ENCODE results near the gene MCF2L2.
"Not testable (repeated sequence)": the region's sequence is repeated elsewhere in the genome, so short reads cannot be mapped to it uniquely, and the experiment has no call there.

Gene MCF2L2

GRCh38 chr3:183443395-183444385 is 15.3 kb upstream of the MCF2L2 start:
- DNase-seq (ENCODE audit: low spot score): no peak

GRCh38 chr3:183442994-183443393 is 14.6 kb upstream of the MCF2L2 start:
- no peak for DNase-seq (ENCODE audit: low spot score)

DNA sequence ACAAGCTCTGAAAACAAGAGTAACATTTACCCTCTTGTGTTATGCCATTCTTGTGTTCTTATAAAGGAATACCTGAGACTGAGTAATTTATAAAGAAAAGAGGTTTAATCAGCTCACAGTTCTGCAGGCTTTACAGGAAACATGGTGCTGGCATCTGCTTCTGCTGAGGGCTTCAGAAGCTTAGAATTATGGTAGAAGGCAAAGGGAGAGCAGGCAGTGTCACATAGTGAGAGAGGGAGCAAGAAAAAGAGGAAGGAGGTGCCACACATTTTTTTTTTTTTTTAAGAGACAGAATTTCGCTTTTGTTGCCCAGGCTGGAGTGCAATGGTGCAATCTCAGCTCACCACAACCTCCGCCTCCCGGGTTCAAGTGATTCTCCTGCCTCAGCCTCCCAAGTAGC is 12.1 kb upstream of the MCF2L2 start:
- DNase-seq (ENCODE audit: low spot score): not testable (repeated sequence)

GRCh38 chr3:183439515-183439914 is 11.1 kb upstream of the MCF2L2 start:
- DNase-seq (ENCODE audit: low spot score): no peak

DNA sequence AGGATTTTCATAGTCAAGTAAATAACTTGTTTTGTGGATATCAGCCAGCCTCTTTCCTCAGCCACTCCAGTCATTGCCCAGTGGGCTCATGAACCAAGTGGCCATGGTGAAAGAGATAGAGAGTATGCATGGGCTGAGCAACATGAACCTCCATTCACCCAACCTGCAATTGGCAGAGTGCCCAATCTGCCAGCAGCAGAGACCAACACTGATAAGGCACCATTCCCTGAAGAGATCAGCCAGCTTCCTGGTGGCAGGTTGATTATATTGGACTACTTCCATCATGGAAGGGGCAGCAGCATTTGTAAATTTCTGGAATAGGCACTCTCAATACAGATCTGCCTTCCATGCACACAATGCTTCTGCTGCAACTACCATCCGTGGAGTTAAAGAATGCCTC is 10.3 kb upstream of the MCF2L2 start:
- DNase-seq (ENCODE audit: low spot score): no peak

- DNase-seq (ENCODE audit: low spot score): no peak
These were observed 9.5 kb upstream of the MCF2L2 start for GRCh38 chr3:183437666-183438564.

DNA sequence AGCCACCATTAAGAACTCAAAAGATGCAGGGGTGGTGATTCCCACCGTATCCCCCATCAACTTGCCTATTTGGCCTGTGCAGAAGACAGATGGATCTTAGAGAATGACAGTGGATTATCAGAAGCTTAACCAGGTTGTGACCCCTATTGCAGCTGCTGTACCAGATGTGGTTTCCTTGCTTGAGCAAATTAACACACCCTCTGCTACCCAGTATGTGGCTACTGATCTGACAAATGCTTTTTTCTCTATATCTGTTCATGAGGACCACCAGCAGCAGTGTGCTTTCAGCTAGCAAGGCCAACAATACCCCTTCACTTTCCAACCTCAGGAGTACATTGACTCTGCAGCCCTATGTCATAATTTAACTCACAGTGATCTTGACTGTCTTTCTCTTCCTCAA is 8.6 kb upstream of the MCF2L2 start:
- DNase-seq (ENCODE audit: low spot score): no peak

GRCh38 chr3:183435661-183436060 is 7.2 kb upstream of the MCF2L2 start:
- no peak for DNase-seq (ENCODE audit: low spot score)

DNA sequence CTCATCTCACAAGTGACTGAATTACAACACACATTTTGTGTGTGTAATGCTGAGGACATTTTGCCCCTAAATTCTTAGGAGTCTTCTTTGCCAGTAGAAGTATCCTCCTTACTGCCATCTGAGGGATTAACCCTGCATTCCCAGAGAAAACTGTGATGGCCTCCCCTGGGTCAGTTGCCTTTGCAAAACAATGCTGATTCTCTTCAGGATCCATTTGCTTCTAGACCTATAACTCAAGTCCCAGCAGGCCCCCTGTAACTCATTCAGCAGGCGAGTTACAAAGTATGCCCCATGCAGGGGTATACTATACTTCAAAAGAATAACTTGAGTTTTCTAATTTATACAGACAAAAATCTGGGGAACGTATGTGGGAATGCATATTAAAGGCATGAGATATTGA is 6.6 kb upstream of the MCF2L2 start:
- no peak for DNase-seq (ENCODE audit: low spot score)

DNA sequence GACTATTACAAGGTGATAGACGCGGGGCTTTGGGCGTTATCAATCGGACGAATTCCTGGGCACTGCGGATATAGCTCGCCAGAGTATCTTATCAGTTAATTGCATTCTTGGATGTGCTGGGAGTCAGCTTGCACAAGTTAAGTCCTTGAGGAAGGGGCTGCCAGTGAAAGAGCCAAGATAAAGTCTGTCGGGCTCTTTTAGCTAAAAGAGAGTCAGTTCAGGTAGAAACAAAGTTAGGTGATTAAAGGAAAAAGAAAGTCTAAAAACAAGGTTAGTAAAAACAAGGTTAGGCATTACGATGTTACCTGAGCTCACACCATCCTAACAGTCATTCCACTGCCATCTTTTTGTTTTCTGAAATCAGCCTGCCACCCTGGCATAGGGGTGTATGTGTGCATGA is 6.1 kb upstream of the MCF2L2 start:
- no peak for DNase-seq (ENCODE audit: low spot score)

DNA sequence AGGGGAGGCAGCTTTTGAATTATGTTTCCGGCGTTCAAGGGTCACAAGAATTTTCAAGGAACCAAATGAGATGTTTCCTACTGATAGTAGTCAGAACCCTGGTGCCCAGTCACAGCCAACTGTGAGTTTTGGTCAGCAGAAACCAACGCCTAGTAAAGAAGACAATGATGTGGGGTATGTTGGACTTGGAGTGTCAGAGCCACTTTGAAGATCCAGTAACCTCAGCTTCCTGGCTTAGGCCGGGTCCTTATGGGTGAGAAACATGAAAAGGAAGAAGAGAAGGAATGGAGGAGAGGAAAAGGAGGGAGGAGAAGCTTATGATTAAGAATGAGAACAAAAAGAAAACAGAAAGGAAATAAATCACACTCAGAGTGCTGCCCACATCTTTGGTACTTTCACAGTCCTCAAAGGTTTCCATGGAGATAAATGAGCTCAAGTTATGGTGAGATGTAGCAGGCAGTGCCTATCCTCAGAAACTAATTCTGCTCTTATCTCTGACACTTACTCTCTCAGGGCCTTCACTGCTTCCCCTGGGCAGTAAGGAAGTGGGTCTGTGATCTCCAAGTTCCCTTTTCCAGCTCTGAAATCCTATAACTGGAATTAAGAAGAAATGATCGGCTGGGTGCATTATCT is 2.0 kb upstream of the MCF2L2 start:
- no peak for DNase-seq (ENCODE audit: low spot score)

- peak; percentile 36 for DNase-seq (ENCODE audit: low spot score)
These were observed 458 bp downstream of the MCF2L2 start for GRCh38 chr3:183427876-183428446.

GRCh38 chr3:183427196-183427875 is 1.1 kb downstream of the MCF2L2 start:
- no peak for DNase-seq (ENCODE audit: low spot score)

GRCh38 chr3:183418807-183419206 is 9.6 kb downstream of the MCF2L2 start:
- DNase-seq (ENCODE audit: low spot score): not testable (repeated sequence)

DNA sequence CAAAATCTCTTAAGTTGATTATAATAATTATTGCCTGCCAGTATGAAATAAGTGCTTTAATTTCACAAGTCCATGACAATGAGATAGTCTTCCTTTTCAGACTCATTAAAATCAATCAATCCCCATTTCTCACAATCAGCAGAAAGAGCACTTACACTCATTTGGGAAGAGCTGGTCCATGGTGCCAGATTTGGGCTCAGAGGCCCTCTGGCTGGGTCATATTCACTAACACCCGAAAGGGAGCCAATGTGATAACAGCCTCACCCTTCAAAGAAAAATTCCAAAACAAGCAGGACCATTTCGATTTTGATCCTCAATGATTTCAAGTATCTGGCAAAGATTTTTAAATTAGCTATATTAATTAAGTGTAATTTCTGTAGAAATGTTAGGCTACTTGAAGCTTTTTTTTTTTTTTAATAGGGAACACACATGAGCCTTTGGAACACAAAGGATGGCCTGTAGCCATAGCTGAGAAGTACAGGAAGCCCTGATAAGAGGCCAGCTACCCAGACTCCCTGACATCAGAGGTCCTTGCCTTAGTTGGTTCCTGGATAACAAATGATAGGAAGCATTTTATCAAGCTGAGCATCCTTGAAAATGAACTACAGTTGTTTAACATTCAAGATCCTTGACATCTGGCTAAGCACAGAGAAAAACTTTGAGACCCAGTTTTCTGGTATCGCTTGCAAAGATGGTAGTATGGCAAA is 17.1 kb downstream of the MCF2L2 start:
- DNase-seq (ENCODE audit: low spot score): no peak

DNA sequence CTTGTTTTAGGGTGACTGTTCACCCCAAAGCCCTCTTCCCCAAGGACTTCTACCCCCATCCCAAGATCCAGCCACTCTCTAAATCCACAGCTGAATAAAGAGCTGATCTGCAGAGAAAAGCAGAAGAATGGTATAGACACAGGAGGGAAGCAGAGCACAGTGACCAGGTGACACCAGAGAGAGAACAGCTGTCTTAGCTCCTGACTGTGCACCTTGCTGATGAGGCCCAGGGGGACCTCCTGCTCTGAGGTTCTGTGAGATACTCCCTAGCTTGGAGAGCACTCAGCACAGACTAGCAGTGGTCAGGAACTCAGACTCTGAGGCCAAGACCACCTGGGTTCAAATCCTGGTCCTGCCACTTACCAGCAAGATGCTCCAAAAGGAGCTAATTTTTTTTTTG is 17.7 kb downstream of the MCF2L2 start:
- no peak for DNase-seq (ENCODE audit: low spot score)

GRCh38 chr3:183410280-183410679 is 18.1 kb downstream of the MCF2L2 start:
- no peak for DNase-seq (ENCODE audit: low spot score)

DNA sequence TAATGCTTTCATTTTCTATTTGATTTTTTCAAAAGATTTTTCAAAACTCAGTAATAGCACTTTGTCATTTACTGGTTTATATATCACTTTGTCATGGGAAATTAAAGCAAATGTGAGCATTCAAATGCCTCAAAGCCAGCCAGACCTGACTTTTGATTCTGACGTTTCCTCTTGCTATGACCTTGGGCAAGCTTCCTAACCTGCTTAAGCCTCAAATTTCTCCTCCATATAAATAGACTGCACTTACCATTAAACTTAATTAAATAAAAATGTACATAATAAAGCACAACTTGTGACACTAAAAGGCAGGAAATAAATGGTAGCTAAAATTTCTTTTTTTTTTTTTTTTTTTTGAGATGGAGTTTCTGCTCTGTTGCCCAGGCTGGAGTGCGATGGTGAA is 19.2 kb downstream of the MCF2L2 start:
- DNase-seq (ENCODE audit: low spot score): no peak

DNA sequence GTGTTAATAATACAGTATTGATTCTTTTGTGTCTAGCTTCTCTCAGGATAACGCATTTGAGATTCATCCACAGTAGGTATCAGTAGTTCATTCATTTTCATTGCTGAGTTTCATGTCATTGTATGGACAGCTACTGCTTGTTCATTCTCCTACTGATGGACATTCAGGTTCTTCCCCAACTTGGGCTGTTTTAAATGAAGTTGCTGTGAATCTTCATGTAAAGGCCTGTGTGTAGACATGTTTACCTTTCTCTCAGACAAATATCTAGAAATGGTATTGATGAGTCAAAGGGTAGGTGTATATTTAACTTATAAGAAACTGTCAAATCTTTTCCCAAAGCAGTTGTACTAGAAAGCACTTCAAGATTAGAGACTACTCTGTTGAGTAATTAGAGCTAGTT is 26.7 kb downstream of the MCF2L2 start:
- no peak for DNase-seq (ENCODE audit: low spot score)

- no peak for DNase-seq (ENCODE audit: low spot score)
These were observed 28.1 kb downstream of the MCF2L2 start for GRCh38 chr3:183400352-183400751.

All from HuH-7 (cell line).